Measurements from ENCODE around the gene MAP4K4. TPM values are rescaled to one million over a fixed set of nuclear protein-coding genes. Genes with fewer than 3 reads are reported as not detected.

The MAP4K4 gene
- polyA plus RNA-seq, 3 donors, result 5.3 to 66.9 (median 8.7) TPM

- Histone ChIP-seq H2AFZ (ENCODE audit: insufficient read depth, low read depth, low read length, poor library complexity, severe bottlenecking) (no peak overlapping the region), H3K9ac (ENCODE audit: insufficient read depth, low read length, poor library complexity, severe bottlenecking) (no peak overlapping the region), H3K27me3 (ENCODE audit: control insufficient read depth in 2 of 2, insufficient read depth in 2 of 2, low read length in 2 of 2) (no peaks in the 10 kb centered on the region), H3K4me1 (ENCODE audit: control insufficient read depth in 1 of 2, insufficient read depth in 2 of 2, low read length in 2 of 2) (no peaks in the 10 kb centered on the region), H3K4me3 (replicated peaks in 1 of 3; ENCODE audit: low read depth in 2 of 3, low read length in 3 of 3) (no peak overlapping the region), H3K79me2 (ENCODE audit: insufficient read depth, low read length) (no peaks in the 10 kb centered on the region), H4K20me1 (ENCODE audit: insufficient read depth, low read length) (no peaks in the 10 kb centered on the region), H3K36me3 (replicated peaks in 1 of 2; ENCODE audit: control insufficient read depth in 1 of 2, insufficient read depth in 2 of 2, low read length in 2 of 2) (no peaks in the 10 kb centered on the region), H3K4me2 (replicated peaks; ENCODE audit: extremely low read depth, low read length, poor library complexity, severe bottlenecking) (no peak overlapping the region), H3K27ac (ENCODE audit: low read depth in 1 of 2, low read length in 2 of 2) (no peak overlapping the region), H3K9me3 (replicated peaks in 1 of 2; ENCODE audit: control insufficient read depth in 1 of 2, insufficient read depth in 1 of 2, low read length in 2 of 2) (peaks cover 48 to 59% of the 10 kb centered on the region in 2 donors)
- 100% methylated on average over 4 of the region's 9 CpGs for WGBS (ENCODE audit: insufficient coverage)
- no peak overlapping the region for H3K4me3 Mint-ChIP-seq
- no peak for DNase-seq
- no peaks in the 10 kb centered on the region for H3K4me1 Mint-ChIP-seq
- H3K27me3 Mint-ChIP-seq (ENCODE audit: low read depth in 3 of 3), result peaks cover 0 to 1% (median 0%) of the 10 kb centered on the region in 3 donors
- intact Hi-C loops (cut with micrococcal nuclease), result loop anchor here in 1 of 2 donors (10.0 kb wide), 1 partner anchor 59 kb away; no protein-coding TSS in a partner anchor
- peaks cover 35 to 72% (median 54%) of the 10 kb centered on the region in 7 donors for H3K9me3 Mint-ChIP-seq
- H3K27ac Mint-ChIP-seq, result peak overlapping the region in 1 of 7 donors; percentile 75
- no peak for TF ChIP-seq CTCF (IDR thresholded peaks at IDR 0.05)
- H3K36me3 Mint-ChIP-seq, result peaks cover 4 to 10% of the 10 kb centered on the region in 2 donors
These were observed 208.3 kb downstream of the MAP4K4 start for GRCh38 chr2:101905746-101906336.

GRCh38 chr2:101909760-101910159 is 212.3 kb downstream of the MAP4K4 start:
- no peak for TF ChIP-seq CTCF (IDR thresholded peaks at IDR 0.05)
- Histone ChIP-seq H3K36me3 (replicated peaks in 1 of 2; ENCODE audit: control insufficient read depth in 1 of 2, insufficient read depth in 2 of 2, low read length in 2 of 2) (no peaks in the 10 kb centered on the region), H4K20me1 (ENCODE audit: insufficient read depth, low read length) (no peaks in the 10 kb centered on the region), H3K4me3 (replicated peaks in 1 of 3; ENCODE audit: low read depth in 2 of 3, low read length in 3 of 3) (no peak overlapping the region), H3K79me2 (ENCODE audit: insufficient read depth, low read length) (no peaks in the 10 kb centered on the region), H3K4me2 (replicated peaks; ENCODE audit: extremely low read depth, low read length, poor library complexity, severe bottlenecking) (no peak overlapping the region), H3K27me3 (ENCODE audit: control insufficient read depth in 2 of 2, insufficient read depth in 2 of 2, low read length in 2 of 2) (no peaks in the 10 kb centered on the region), H3K9ac (ENCODE audit: insufficient read depth, low read length, poor library complexity, severe bottlenecking) (no peak overlapping the region), H3K9me3 (replicated peaks in 1 of 2; ENCODE audit: control insufficient read depth in 1 of 2, insufficient read depth in 1 of 2, low read length in 2 of 2) (peaks cover 32 to 63% of the 10 kb centered on the region in 2 donors), H2AFZ (ENCODE audit: insufficient read depth, low read depth, low read length, poor library complexity, severe bottlenecking) (no peak overlapping the region), H3K27ac (ENCODE audit: low read depth in 1 of 2, low read length in 2 of 2) (peak overlapping the region in 1 of 2 donors; percentile 30), H3K4me1 (ENCODE audit: control insufficient read depth in 1 of 2, insufficient read depth in 2 of 2, low read length in 2 of 2) (peaks cover 21 to 31% of the 10 kb centered on the region in 2 donors)
- Mint-ChIP-seq H3K4me1 (peaks cover 19% of the 10 kb centered on the region), H3K27me3 (ENCODE audit: low read depth in 3 of 3) (no peaks in the 10 kb centered on the region), H3K36me3 (peaks cover 7 to 10% of the 10 kb centered on the region in 2 donors), H3K27ac (peak overlapping the region in 5 of 7 donors; percentile 59 to 85 (median 67)), H3K9me3 (peaks cover 28 to 57% (median 49%) of the 10 kb centered on the region in 7 donors), H3K4me3 (no peak overlapping the region)
- DNase-seq, result peak; percentile 51 to 72 (median 60)
- WGBS (ENCODE audit: insufficient coverage), result no CpG with 5 or more reads among the region's 1 CpG
- intact Hi-C loops (cut with micrococcal nuclease), result loop anchor here in 1 of 2 donors (10.0 kb wide), 1 partner anchor 55 kb away; no protein-coding TSS in a partner anchor
